Measurements from ENCODE around the gene PSENEN. TPM values are rescaled to one million over a fixed set of nuclear protein-coding genes. Genes with fewer than 3 reads are reported as not detected.

PSENEN gene
- total RNA-seq, 3 donors from 2014 or later (not counting 1 experiment from before 2014, with no cell fraction given): 38.5 to 45.0 (median 41.0) TPM

DNA sequence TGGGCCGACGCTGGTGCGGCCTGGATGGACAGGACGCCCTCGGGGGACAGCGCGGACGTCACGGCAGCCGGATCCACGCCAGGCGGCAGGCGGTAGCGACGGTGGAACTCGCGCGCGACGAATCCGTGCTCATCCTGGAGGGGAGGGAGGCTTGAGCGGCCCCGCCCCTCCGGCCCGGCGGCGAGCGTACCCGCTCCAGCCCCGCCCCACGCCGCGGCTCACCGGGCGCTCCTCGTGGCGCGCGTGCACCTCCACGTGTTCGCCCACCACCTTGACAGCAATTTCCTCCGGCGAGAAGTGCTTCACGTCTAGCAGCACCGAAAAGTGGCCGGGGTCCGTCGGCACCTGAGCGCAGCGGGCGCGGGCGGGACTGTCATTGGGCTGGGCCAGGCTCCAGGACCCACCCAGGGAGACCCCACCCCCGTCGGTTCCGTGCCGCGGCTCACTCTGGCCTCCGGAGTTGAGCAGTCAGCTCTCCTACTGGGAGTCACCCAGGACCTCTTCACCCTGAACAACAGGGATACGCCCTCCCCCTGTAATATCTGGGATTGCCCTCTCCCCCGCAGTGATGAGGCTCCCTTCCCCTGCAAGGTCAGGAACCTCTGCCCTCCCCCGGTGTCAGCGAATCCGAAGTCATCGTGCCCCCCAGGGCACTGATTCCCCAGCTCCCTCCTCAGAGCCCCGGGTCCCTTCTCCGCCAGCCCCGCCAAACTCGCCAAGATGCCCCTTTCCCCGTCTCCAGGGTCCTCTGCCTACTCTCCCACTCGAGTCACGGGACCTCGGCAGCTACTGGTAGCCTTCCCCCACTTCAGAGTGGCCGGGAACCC is 10.3 kb downstream of the PSENEN start:
- 40% methylated on average over 74 of the region's 74 CpGs for WGBS (ENCODE audit: insufficient coverage)
- no peaks in the 10 kb centered on the region for H3K9me3 ChIP-seq (ENCODE audit: control insufficient read depth, insufficient read depth, low read length)
- Mint-ChIP-seq H3K36me3 (no peaks in the 10 kb centered on the region), H3K27me3 (ENCODE audit: low read depth in 2 of 2) (peaks cover 0 to 18% of the 10 kb centered on the region in 2 donors), H3K4me3 (peak overlapping the region; percentile 23), H3K4me1 (peaks cover 29 to 40% of the 10 kb centered on the region in 2 donors), H3K9me3 (no peaks in the 10 kb centered on the region), H3K27ac (no peak overlapping the region)
- H3K27ac ChIP-seq (ENCODE audit: low read length): no peak overlapping the region
- H3K36me3 ChIP-seq (ENCODE audit: control insufficient read depth, insufficient read depth, low read length): peaks cover 25% of the 10 kb centered on the region
- intact Hi-C loops (cut with micrococcal nuclease): loop anchor here (5.0 kb wide), 1 partner anchor 113 kb away; the partner anchor contains the start of gene ETV2
- H3K4me3 ChIP-seq (ENCODE audit: low read length): no peak overlapping the region
- H3K4me1 ChIP-seq (ENCODE audit: control insufficient read depth, insufficient read depth, low read length): peaks cover 29% of the 10 kb centered on the region
- DNase-seq (peak in 1 of 2 donors; percentile 77), ATAC-seq (no peak)
- TF ChIP-seq, protein P1, sequence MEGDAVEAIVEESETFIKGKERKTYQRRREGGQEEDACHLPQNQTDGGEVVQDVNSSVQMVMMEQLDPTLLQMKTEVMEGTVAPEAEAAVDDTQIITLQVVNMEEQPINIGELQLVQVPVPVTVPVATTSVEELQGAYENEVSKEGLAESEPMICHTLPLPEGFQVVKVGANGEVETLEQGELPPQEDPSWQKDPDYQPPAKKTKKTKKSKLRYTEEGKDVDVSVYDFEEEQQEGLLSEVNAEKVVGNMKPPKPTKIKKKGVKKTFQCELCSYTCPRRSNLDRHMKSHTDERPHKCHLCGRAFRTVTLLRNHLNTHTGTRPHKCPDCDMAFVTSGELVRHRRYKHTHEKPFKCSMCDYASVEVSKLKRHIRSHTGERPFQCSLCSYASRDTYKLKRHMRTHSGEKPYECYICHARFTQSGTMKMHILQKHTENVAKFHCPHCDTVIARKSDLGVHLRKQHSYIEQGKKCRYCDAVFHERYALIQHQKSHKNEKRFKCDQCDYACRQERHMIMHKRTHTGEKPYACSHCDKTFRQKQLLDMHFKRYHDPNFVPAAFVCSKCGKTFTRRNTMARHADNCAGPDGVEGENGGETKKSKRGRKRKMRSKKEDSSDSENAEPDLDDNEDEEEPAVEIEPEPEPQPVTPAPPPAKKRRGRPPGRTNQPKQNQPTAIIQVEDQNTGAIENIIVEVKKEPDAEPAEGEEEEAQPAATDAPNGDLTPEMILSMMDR (IDR thresholded peaks at IDR 0.05): no peak
- H3K27me3 ChIP-seq (ENCODE audit: control insufficient read depth, insufficient read depth, low read length): no peaks in the 10 kb centered on the region

DNA sequence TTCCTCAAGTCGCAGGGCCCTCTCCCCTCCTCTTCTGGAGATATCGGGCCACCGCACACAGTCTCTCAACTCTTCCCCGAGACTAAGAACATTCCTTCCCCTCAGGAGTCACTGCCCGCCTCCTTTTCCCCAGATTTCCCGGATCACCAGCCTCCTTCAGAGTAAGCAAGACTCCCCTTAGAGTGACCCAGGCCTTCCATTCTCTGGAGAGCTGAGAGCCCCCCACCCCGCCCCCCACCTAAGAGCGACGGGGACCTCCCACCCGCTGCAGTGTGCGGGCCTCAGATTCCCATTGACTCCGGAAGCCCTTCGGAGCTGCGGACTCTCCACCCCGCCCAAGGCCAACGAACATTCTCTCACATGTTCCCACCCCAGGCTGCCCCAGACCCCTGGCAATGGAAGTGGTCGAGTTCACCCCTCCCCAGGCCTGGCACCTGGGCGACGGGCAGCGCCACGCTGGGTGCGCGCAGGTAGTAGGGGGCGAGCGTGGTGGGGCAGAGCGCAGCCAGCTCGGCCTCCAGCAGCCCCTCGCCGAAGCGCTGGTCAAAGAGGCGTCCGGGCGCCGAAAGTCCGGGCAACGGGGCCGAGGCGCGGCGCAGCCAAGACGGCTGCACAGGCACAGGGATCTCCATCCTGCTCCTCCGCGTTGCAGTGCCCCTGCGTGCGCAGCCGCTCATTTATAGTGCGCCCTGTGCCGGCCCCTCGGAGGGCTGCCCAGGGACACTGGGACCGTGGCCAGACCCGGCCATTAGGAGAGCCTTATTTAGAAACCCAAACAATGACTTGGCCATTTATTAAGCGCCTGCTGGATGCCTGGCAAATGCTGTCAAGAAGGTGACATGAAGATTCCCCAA is 11.2 kb downstream of the PSENEN start, which contains the start of gene HSPB6:
TSS of gene HSPB6 (minus strand) at position 653 of the 854 bp plus-strand sequence. CDS start at position 632, 21 bp downstream.
- 17% methylated on average over 51 of the region's 52 CpGs for WGBS (ENCODE audit: insufficient coverage)
- peak within 1 kb of the TSS; percentile 84 for H3K4me3 ChIP-seq (ENCODE audit: low read length)
- H3K36me3 ChIP-seq (ENCODE audit: control insufficient read depth, insufficient read depth, low read length): peaks cover 29% of the 10 kb centered on the region
- peaks cover 0 to 18% of the 10 kb centered on the region in 2 donors for H3K27me3 Mint-ChIP-seq (ENCODE audit: low read depth in 2 of 2)
- peak within 1 kb of the TSS; percentile 98 for H3K4me3 Mint-ChIP-seq
- H3K9me3 ChIP-seq (ENCODE audit: control insufficient read depth, insufficient read depth, low read length): no peaks in the 10 kb centered on the region
- peaks cover 29% of the 10 kb centered on the region for H3K4me1 ChIP-seq (ENCODE audit: control insufficient read depth, insufficient read depth, low read length)
- no peak for DNase-seq
- no peaks in the 10 kb centered on the region for H3K36me3 Mint-ChIP-seq
- H3K27ac ChIP-seq (ENCODE audit: low read length): peak within 1 kb of the TSS; percentile 8
- no peaks in the 10 kb centered on the region for H3K9me3 Mint-ChIP-seq
- no peak for ATAC-seq
- no peaks in the 10 kb centered on the region for H3K27me3 ChIP-seq (ENCODE audit: control insufficient read depth, insufficient read depth, low read length)
- TF ChIP-seq, protein P1 (IDR thresholded peaks at IDR 0.05): no peak
- H3K27ac Mint-ChIP-seq: peak within 1 kb of the TSS; percentile 93 to 97
- H3K4me1 Mint-ChIP-seq: peaks cover 29 to 40% of the 10 kb centered on the region in 2 donors
- intact Hi-C loops (cut with micrococcal nuclease): loop anchor here (5.0 kb wide), 1 partner anchor 114 kb away; the partner anchor contains the start of gene ETV2

DNA sequence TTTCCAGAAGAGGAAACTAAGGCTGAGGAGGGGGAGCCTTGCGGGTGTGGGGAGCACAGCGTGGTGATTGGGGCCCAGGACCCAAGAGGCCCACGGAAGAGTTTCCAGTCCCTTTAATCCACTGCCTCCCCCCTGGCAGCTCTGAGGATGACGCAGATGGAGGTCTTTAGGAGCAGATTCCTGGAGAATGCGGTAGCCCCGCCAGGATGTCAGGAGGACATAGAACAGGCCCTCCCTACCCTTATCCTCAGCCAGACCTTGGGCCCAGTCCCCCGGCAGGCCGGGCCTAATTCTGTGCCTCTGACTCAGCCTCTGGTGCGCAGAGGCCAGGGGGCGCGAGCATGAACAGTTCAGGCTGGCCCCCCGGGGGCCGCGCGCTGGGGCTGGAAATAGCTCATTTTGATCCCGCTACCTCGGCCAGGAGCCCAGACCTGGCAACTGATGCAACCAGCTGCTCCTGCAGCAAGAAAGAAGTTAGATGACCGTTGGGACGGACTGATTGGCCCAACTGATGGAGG is 11.8 kb downstream of the PSENEN start:
- H3K36me3 Mint-ChIP-seq: no peaks in the 10 kb centered on the region
- H3K27ac Mint-ChIP-seq: peak overlapping the region; percentile 93 to 97
- H3K9me3 Mint-ChIP-seq: no peaks in the 10 kb centered on the region
- Histone ChIP-seq H3K4me1 (ENCODE audit: control insufficient read depth, insufficient read depth, low read length) (peaks cover 29% of the 10 kb centered on the region), H3K27me3 (ENCODE audit: control insufficient read depth, insufficient read depth, low read length) (no peaks in the 10 kb centered on the region), H3K9me3 (ENCODE audit: control insufficient read depth, insufficient read depth, low read length) (no peaks in the 10 kb centered on the region), H3K36me3 (ENCODE audit: control insufficient read depth, insufficient read depth, low read length) (peaks cover 30% of the 10 kb centered on the region), H3K27ac (ENCODE audit: low read length) (peak overlapping the region; percentile 8), H3K4me3 (ENCODE audit: low read length) (peak overlapping the region; percentile 84)
- WGBS (ENCODE audit: insufficient coverage): 14% methylated on average over 19 of the region's 19 CpGs
- intact Hi-C loops (cut with micrococcal nuclease): loop anchor here (5.0 kb wide), 1 partner anchor 115 kb away; the partner anchor contains the start of gene ETV2
- peaks cover 0 to 18% of the 10 kb centered on the region in 2 donors for H3K27me3 Mint-ChIP-seq (ENCODE audit: low read depth in 2 of 2)
- DNase-seq (no peak), ATAC-seq (no peak)
- peak overlapping the region; percentile 98 for H3K4me3 Mint-ChIP-seq
- H3K4me1 Mint-ChIP-seq: peaks cover 29 to 40% of the 10 kb centered on the region in 2 donors
- TF ChIP-seq, protein P1 (IDR thresholded peaks at IDR 0.05): no peak

Data from natural killer cell (primary cell).